Ovary (tissue), 9 donors: ENCODE measurements around the gene PAX8. TPM values are rescaled to one million over a fixed set of nuclear protein-coding genes. Genes with fewer than 3 reads are reported as not detected.

Source experiments
- DNase-seq, 5 donors: peaks; one replicate each; pipeline ENCODE4 v3.0.0-alpha.2; 2019 to 2020
- H3K27ac ChIP-seq, 2 donors: fragments of 200-600 bp; one replicate each; pipeline versions ENCODE4 v1.5.1 to v1.8.0; 2019 to 2022
- H3K27me3 ChIP-seq: fragments of 200-600 bp; one replicate; pipeline ENCODE4 v1.8.0; 2022
- H3K36me3 ChIP-seq: fragments of 200-600 bp; sonication (generic); one replicate; pipeline ENCODE4 v1.5.1; 2019
- H3K4me1 ChIP-seq: one replicate; pipeline ENCODE4 v1.8.1; 2013; ENCODE audit warnings: mild to moderate bottlenecking, moderate library complexity; ENCODE audit not compliant: insufficient read depth
- H3K4me3 ChIP-seq: fragments of 200-600 bp; sonication (generic); one replicate; pipeline ENCODE4 v1.5.1; 2017
- H3K9me3 ChIP-seq, 2 donors: fragments of 200-600 bp in 1 of 2; sonication (generic) in 1 of 2; one replicate each; pipeline versions ENCODE4 v1.5.1 to v1.8.1; 2013 to 2019; ENCODE audit warnings: mild to moderate bottlenecking in 1 of 2, moderate library complexity in 1 of 2
- CTCF ChIP-seq, 3 donors: fragments of 450-650 bp in 2 of 3; fragments of 200-600 bp in 1 of 3; IDR thresholded peaks; one replicate each; pipeline versions ENCODE4 v1.5.1 to v1.8.0; 2016 to 2022; ENCODE audit warnings: antibody characterized with exemption in 3 of 3, mild to moderate bottlenecking in 1 of 3
- EP300 ChIP-seq: sonication (generic); formaldehyde crosslinking; IDR thresholded peaks from one replicate; pipeline ENCODE4 v1.6.1; 2017; ENCODE audit warnings: antibody characterized with exemption
- POLR2A ChIP-seq: fragments of 450-650 bp; IDR thresholded peaks from one replicate; pipeline ENCODE4 v1.6.1; 2017; ENCODE audit warnings: antibody characterized with exemption, mild to moderate bottlenecking, moderate library complexity
- WGBS, 3 donors: extraction: QIAGEN DNeasy Blood & Tissue Kit in 1 of 3; methylation state at CpG; one replicate each; pipeline versions ENCODE4 v1.1.5 to v1.1.7; 2013 to 2017; 5-methylcytosine and 5-hydroxymethylcytosine counted together
- intact Hi-C, 4 donors: fragments of 100-400 bp; cut with DNase I; formaldehyde crosslinking; loops; one replicate each; pipeline versions ENCODE4 v1.11.0 to v1.15.1; 2022 to 2023
- polyA plus RNA-seq, 2 donors: library from polyadenylated mRNA; stranded (reverse); fragments of 200-250 nt in 1 of 2; fragments of 350-450 nt in 1 of 2; fragmentation: Illumina TruSeq in 1 of 2; extraction: RNeasy Lipid Tissue Mini Kit (QIAGEN cat#74804) in 1 of 2; gene quantifications; one replicate each; pipeline ENCODE4 v1.2.3, GENCODE V29; 2013 to 2014
- total RNA-seq, 7 donors: library from RNA; depleted of rRNA in 2 of 7; stranded (reverse); fragments of >200 nt in 2 of 7; fragmentation: NEBNext Ultra II Directional in 3 of 7; extraction: Animal tissue kit (Norgen Biotek cat#: 25700) in 3 of 7; gene quantifications; one replicate each; pipeline versions ENCODE4 v1.1.0 to v1.2.4, GENCODE V29; 2016 to 2023
- donor health status: DM: no; HTN: no; CAD: no; lungs with moderate emphysema.
- donor health status: DM: no; HTN: no; CAD: no.
- donor health status: Bipolar disorder and iron deficiency.
- donor health status: DM: yes; HTN: yes; CAD: no.
- donor health status: DM: no; HTN: no; CAD: no.
- donor health status: DM: yes; HTN: yes; CAD: no.

The PAX8 gene
- total and polyA plus RNA-seq, 9 donors = 0.15 to 90.1 (median 9.6) TPM

GRCh38 chr2:113274432-113274831, 4.3 kb downstream of the PAX8 start:
- Histone ChIP-seq H3K27me3 (no peaks in the 10 kb centered on the region), H3K27ac (no peak overlapping the region), H3K9me3 (no peaks in the 10 kb centered on the region), H3K36me3 (no peaks in the 10 kb centered on the region), H3K4me3 (no peak overlapping the region), H3K4me1 (peaks cover 2% of the 10 kb centered on the region)
- intact Hi-C loops = no loop called here
- no peak for DNase-seq
- TF ChIP-seq EP300 (no peak), CTCF (IDR thresholded peaks at IDR 0.05) (no peak), POLR2A (no peak)

- TF ChIP-seq CTCF (IDR thresholded peaks at IDR 0.05) = no peak
- no peak for TF ChIP-seq EP300
- no peak for TF ChIP-seq POLR2A
- WGBS, 3 donors = 53 to 70% (median 60%) methylated on average over 9 of the region's 9 CpGs
- Histone ChIP-seq H3K9me3 (no peaks in the 10 kb centered on the region), H3K36me3 (no peaks in the 10 kb centered on the region), H3K27ac (no peak overlapping the region), H3K4me3 (no peak overlapping the region), H3K4me1 (peaks cover 2% of the 10 kb centered on the region), H3K27me3 (no peaks in the 10 kb centered on the region)
- DNase-seq = no peak
- intact Hi-C loops = no loop called here
Observed at GRCh38 chr2:113273981-113274380, 4.7 kb downstream of the PAX8 start.

GRCh38 chr2:113273027-113273551, 5.6 kb downstream of the PAX8 start:
- intact Hi-C loops = no loop called here
- Histone ChIP-seq H3K9me3 (no peaks in the 10 kb centered on the region), H3K4me1 (peaks cover 2% of the 10 kb centered on the region), H3K27ac (no peak overlapping the region), H3K4me3 (no peak overlapping the region), H3K36me3 (no peaks in the 10 kb centered on the region), H3K27me3 (no peaks in the 10 kb centered on the region)
- 14 to 19% (median 16%) methylated on average over 8 of the region's 8 CpGs for WGBS, 3 donors
- TF ChIP-seq POLR2A (no peak), EP300 (no peak), CTCF (IDR thresholded peaks at IDR 0.05) (no peak)
- DNase-seq = no peak

GRCh38 chr2:113272477-113272876, 6.2 kb downstream of the PAX8 start:
- no peaks in the 10 kb centered on the region for H3K9me3 ChIP-seq
- no peak overlapping the region for H3K4me3 ChIP-seq
- WGBS, 3 donors = 19 to 37% (median 25%) methylated on average over 5 of the region's 5 CpGs
- no peaks in the 10 kb centered on the region for H3K27me3 ChIP-seq
- no peaks in the 10 kb centered on the region for H3K36me3 ChIP-seq
- no peaks in the 10 kb centered on the region for H3K4me1 ChIP-seq
- no peak for TF ChIP-seq EP300
- TF ChIP-seq CTCF (IDR thresholded peaks at IDR 0.05) = no peak
- no peak for TF ChIP-seq POLR2A
- no peak for DNase-seq
- H3K27ac ChIP-seq = no peak overlapping the region
- intact Hi-C loops = no loop called here
